ENCODE data around the gene CHMP4A. TPM values are rescaled to one million over a fixed set of nuclear protein-coding genes. Genes with fewer than 3 reads are reported as not detected.

CHMP4A gene
- total RNA-seq, 2 experiments from 2014 or later = 54.4 to 58.9 TPM

- Mint-ChIP-seq H3K27ac (peak overlapping the region; percentile 96), H3K4me1 (peaks cover 45% of the 10 kb centered on the region), H3K36me3 (peaks cover 49% of the 10 kb centered on the region), H3K27me3 (no peaks in the 10 kb centered on the region), H3K4me3 (peak overlapping the region; percentile 96), H3K9me3 (peaks cover 2% of the 10 kb centered on the region)
- DNase-seq = no peak
Measured at GRCh38 chr14:24196071-24197055, 16.9 kb downstream of the CHMP4A start.

- no peaks in the 10 kb centered on the region for H3K27me3 Mint-ChIP-seq
- peak within 1 kb of the TSS; percentile 96 for H3K4me3 Mint-ChIP-seq
- DNase-seq = peak; percentile 90
- H3K36me3 Mint-ChIP-seq = peaks cover 41% of the 10 kb centered on the region
- H3K9me3 Mint-ChIP-seq = peaks cover 1% of the 10 kb centered on the region
- H3K4me1 Mint-ChIP-seq = peaks cover 47% of the 10 kb centered on the region
- H3K27ac Mint-ChIP-seq = peak within 1 kb of the TSS; percentile 96
Measured at GRCh38 chr14:24195186-24196070, 17.9 kb downstream of the CHMP4A start, which contains the start of gene TM9SF1. Gene TM9SF1, minus strand, starts transcription at chr14:24195441. Its CDS starts 422 bp downstream, at chr14:24195019.

GRCh38 chr14:24194873-24195185, 18.5 kb downstream of the CHMP4A start:
- no peak for DNase-seq
- Mint-ChIP-seq H3K27me3 (no peaks in the 10 kb centered on the region), H3K27ac (peak overlapping the region; percentile 96), H3K4me1 (peaks cover 50% of the 10 kb centered on the region), H3K9me3 (peaks cover 1% of the 10 kb centered on the region), H3K36me3 (peaks cover 36% of the 10 kb centered on the region), H3K4me3 (peak overlapping the region; percentile 96)

GRCh38 chr14:24194186-24194872, 19.0 kb downstream of the CHMP4A start:
- DNase-seq = no peak
- Mint-ChIP-seq H3K9me3 (peaks cover 1% of the 10 kb centered on the region), H3K27me3 (no peaks in the 10 kb centered on the region), H3K36me3 (peaks cover 32% of the 10 kb centered on the region), H3K4me3 (peak overlapping the region; percentile 96), H3K27ac (peak overlapping the region; percentile 96), H3K4me1 (peaks cover 53% of the 10 kb centered on the region)

- Mint-ChIP-seq H3K27me3 (no peaks in the 10 kb centered on the region), H3K4me1 (peaks cover 48% of the 10 kb centered on the region), H3K27ac (peak overlapping the region; percentile 28), H3K9me3 (no peaks in the 10 kb centered on the region), H3K36me3 (peaks cover 24% of the 10 kb centered on the region), H3K4me3 (no peak overlapping the region)
- no peak for DNase-seq
Measured at GRCh38 chr14:24192933-24193332, 20.4 kb downstream of the CHMP4A start.

- H3K36me3 Mint-ChIP-seq = peaks cover 30% of the 10 kb centered on the region
- H3K27me3 Mint-ChIP-seq = no peaks in the 10 kb centered on the region
- peaks cover 49% of the 10 kb centered on the region for H3K4me1 Mint-ChIP-seq
- no peak for DNase-seq
- H3K27ac Mint-ChIP-seq = no peak overlapping the region
- no peak overlapping the region for H3K4me3 Mint-ChIP-seq
- H3K9me3 Mint-ChIP-seq = no peaks in the 10 kb centered on the region
Measured at GRCh38 chr14:24190416-24190815, 22.9 kb downstream of the CHMP4A start.

- Mint-ChIP-seq H3K4me3 (peak overlapping the region; percentile 11), H3K27ac (peak overlapping the region; percentile 40), H3K4me1 (peaks cover 43% of the 10 kb centered on the region), H3K9me3 (no peaks in the 10 kb centered on the region), H3K27me3 (no peaks in the 10 kb centered on the region), H3K36me3 (peaks cover 28% of the 10 kb centered on the region)
- no peak for DNase-seq
Measured at GRCh38 chr14:24189460-24189859, 23.8 kb downstream of the CHMP4A start.

- H3K27me3 Mint-ChIP-seq = no peaks in the 10 kb centered on the region
- H3K36me3 Mint-ChIP-seq = peaks cover 27% of the 10 kb centered on the region
- no peak for DNase-seq
- peaks cover 38% of the 10 kb centered on the region for H3K4me1 Mint-ChIP-seq
- peak overlapping the region; percentile 90 for H3K27ac Mint-ChIP-seq
- H3K9me3 Mint-ChIP-seq = no peaks in the 10 kb centered on the region
- peak overlapping the region; percentile 93 for H3K4me3 Mint-ChIP-seq
Measured at GRCh38 chr14:24189059-24189375, 24.3 kb downstream of the CHMP4A start.

- peak within 1 kb of the TSS; percentile 90 for H3K27ac Mint-ChIP-seq
- no peaks in the 10 kb centered on the region for H3K27me3 Mint-ChIP-seq
- peaks cover 25% of the 10 kb centered on the region for H3K36me3 Mint-ChIP-seq
- peak; percentile 92 for DNase-seq
- peaks cover 37% of the 10 kb centered on the region for H3K4me1 Mint-ChIP-seq
- peak within 1 kb of the TSS; percentile 93 for H3K4me3 Mint-ChIP-seq
- no peaks in the 10 kb centered on the region for H3K9me3 Mint-ChIP-seq
Measured at GRCh38 chr14:24188251-24189058, 24.8 kb downstream of the CHMP4A start, which contains the start of gene IPO4. Gene IPO4, minus strand, starts transcription at chr14:24188816. Its CDS starts 29 bp downstream, at chr14:24188787.

- no peak for DNase-seq
- Mint-ChIP-seq H3K4me3 (peak overlapping the region; percentile 93), H3K9me3 (no peaks in the 10 kb centered on the region), H3K27ac (peak overlapping the region; percentile 90), H3K27me3 (no peaks in the 10 kb centered on the region), H3K36me3 (peaks cover 24% of the 10 kb centered on the region), H3K4me1 (peaks cover 34% of the 10 kb centered on the region)
Measured at GRCh38 chr14:24187539-24187915, 25.8 kb downstream of the CHMP4A start.

- H3K36me3 Mint-ChIP-seq = peaks cover 24% of the 10 kb centered on the region
- peak overlapping the region; percentile 54 for H3K27ac Mint-ChIP-seq
- H3K4me3 Mint-ChIP-seq = peak overlapping the region; percentile 93
Measured at GRCh38 chr14:24186831-24187538, 26.3 kb downstream of the CHMP4A start.

GRCh38 chr14:24185741-24186140, 27.5 kb downstream of the CHMP4A start:
- no peak for DNase-seq
- Mint-ChIP-seq H3K36me3 (peaks cover 20% of the 10 kb centered on the region), H3K9me3 (no peaks in the 10 kb centered on the region), H3K27me3 (no peaks in the 10 kb centered on the region), H3K4me1 (peaks cover 25% of the 10 kb centered on the region), H3K27ac (peak overlapping the region; percentile 50), H3K4me3 (no peak overlapping the region)

More at GRCh38 chr14:24186831-24187538, 26.3 kb downstream of the CHMP4A start:
- Mint-ChIP-seq H3K4me1 (peaks cover 32% of the 10 kb centered on the region), H3K9me3 (no peaks in the 10 kb centered on the region), H3K27me3 (no peaks in the 10 kb centered on the region)
- no peak for DNase-seq

GRCh38 chr14:24185026-24185425, 28.3 kb downstream of the CHMP4A start:
- H3K4me3 Mint-ChIP-seq = no peak overlapping the region
- no peaks in the 10 kb centered on the region for H3K27me3 Mint-ChIP-seq
- H3K36me3 Mint-ChIP-seq = peaks cover 20% of the 10 kb centered on the region
- DNase-seq = no peak
- H3K9me3 Mint-ChIP-seq = no peaks in the 10 kb centered on the region
- no peak overlapping the region for H3K27ac Mint-ChIP-seq
- H3K4me1 Mint-ChIP-seq = peaks cover 22% of the 10 kb centered on the region
